Measurements from ENCODE around the gene MMP14. TPM values are rescaled to one million over a fixed set of nuclear protein-coding genes. Genes with fewer than 3 reads are reported as not detected.
"Not testable (repeated sequence)": the region's sequence is repeated elsewhere in the genome, so short reads cannot be mapped to it uniquely, and the experiment has no call there.

MMP14 gene
- 1 to 10 TPM; 1.8 to 2.1 TPM for total RNA-seq

- H3K27me3 Mint-ChIP-seq, result peaks cover 28% of the 10 kb centered on the region
- DNase-seq, result no peak
Measured at GRCh38 chr14:22836301-22837113, at the start of gene MMP14. TSS of gene MMP14 (plus strand) at chr14:22836585. CDS start at chr14:22836818, 233 bp downstream.

GRCh38 chr14:22786685-22787084 lies 49.7 kb upstream of the MMP14 start:
- CTCF ChIA-PET, result no interaction called here
- Mint-ChIP-seq H3K9me3 (no peaks in the 10 kb centered on the region), H3K27me3 (no peaks in the 10 kb centered on the region), H3K4me1 (peaks cover 4% of the 10 kb centered on the region), H3K36me3 (ENCODE audit: low read depth) (no peaks in the 10 kb centered on the region), H3K27ac (no peak overlapping the region), H3K4me3 (no peak overlapping the region)
- DNase-seq, result no peak
- POLR2A ChIA-PET, result no interaction called here

More at GRCh38 chr14:22836301-22837113, at the start of gene MMP14:
- H3K4me3 Mint-ChIP-seq, result peak within 1 kb of the TSS; percentile 47
- peaks cover 14% of the 10 kb centered on the region for H3K4me1 Mint-ChIP-seq
- CTCF ChIA-PET, result interaction anchor here (0.6 to 5.3 kb wide), 3 partner anchors 13 to 24 kb away, joined by 4 to 56 read pairs (median 5); no protein-coding TSS in a partner anchor
- H3K9me3 Mint-ChIP-seq, result no peaks in the 10 kb centered on the region
- POLR2A ChIA-PET, result no interaction called here
- peaks cover 40% of the 10 kb centered on the region for H3K36me3 Mint-ChIP-seq (ENCODE audit: low read depth)
- no peak within 1 kb of the TSS for H3K27ac Mint-ChIP-seq

DNA sequence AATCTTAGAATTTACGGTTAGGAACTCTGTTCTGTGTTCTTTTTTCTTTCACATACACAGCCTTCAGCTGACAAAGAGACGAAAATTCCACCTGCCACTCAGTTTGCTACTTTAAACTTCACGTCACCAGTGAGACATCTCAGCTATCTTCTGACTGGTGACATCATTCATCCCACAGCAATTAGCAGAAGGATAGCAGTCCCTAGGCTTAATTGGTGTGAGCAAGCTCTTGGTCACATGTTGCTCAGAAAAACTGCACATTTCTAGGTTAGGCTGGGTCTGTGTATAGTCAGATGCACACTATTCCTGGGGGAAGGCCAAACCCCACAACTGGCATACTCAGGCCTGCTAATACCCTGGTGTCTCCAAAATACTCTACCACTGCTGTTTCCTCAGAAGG lies 45.1 kb upstream of the MMP14 start:
- Mint-ChIP-seq H3K9me3 (no peaks in the 10 kb centered on the region), H3K4me1 (peaks cover 4% of the 10 kb centered on the region), H3K4me3 (no peak overlapping the region), H3K27me3 (peaks cover 2% of the 10 kb centered on the region), H3K27ac (no peak overlapping the region), H3K36me3 (ENCODE audit: low read depth) (no peaks in the 10 kb centered on the region)
- ChIA-PET CTCF (no interaction called here), POLR2A (no interaction called here)
- no peak for DNase-seq

DNA sequence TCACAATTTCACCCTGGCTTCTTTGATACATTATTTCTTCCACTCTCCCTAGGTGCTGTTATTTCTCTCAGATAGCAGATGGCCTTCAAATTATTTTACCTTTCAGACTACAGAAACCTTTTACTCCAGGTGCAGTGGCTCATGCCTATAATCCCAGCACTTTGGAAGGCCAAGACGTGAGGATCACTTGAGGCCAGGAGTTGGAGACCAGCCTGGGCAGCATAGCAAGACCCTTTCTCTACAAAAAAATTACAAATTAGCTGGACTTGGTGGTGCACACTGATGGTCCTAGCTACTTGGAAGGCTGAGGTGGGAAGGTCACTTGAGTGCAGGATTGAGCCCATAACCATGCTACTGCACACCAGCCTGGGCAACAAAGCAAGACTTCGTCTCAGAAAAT lies 44.2 kb upstream of the MMP14 start:
- CTCF ChIA-PET, result no interaction called here
- Mint-ChIP-seq H3K4me1 (peaks cover 4% of the 10 kb centered on the region), H3K27me3 (peaks cover 2% of the 10 kb centered on the region), H3K27ac (no peak overlapping the region), H3K36me3 (ENCODE audit: low read depth) (no peaks in the 10 kb centered on the region), H3K4me3 (no peak overlapping the region), H3K9me3 (no peaks in the 10 kb centered on the region)
- no peak for DNase-seq
- POLR2A ChIA-PET, result no interaction called here

- DNase-seq; POLR2A ChIA-PET; H3K4me1 Mint-ChIP-seq; H3K27me3 Mint-ChIP-seq; H3K9me3 Mint-ChIP-seq; H3K36me3 Mint-ChIP-seq (ENCODE audit: low read depth); H3K4me3 Mint-ChIP-seq; H3K27ac Mint-ChIP-seq: not testable (repeated sequence)
- CTCF ChIA-PET, result interaction anchor here (0.6 to 1.2 kb wide), 3 partner anchors 27 to 1663 kb away, joined by 3 read pairs; partner anchors contain the start of gene OXA1L
Measured at GRCh38 chr14:22793550-22793949, 42.8 kb upstream of the MMP14 start.

DNA sequence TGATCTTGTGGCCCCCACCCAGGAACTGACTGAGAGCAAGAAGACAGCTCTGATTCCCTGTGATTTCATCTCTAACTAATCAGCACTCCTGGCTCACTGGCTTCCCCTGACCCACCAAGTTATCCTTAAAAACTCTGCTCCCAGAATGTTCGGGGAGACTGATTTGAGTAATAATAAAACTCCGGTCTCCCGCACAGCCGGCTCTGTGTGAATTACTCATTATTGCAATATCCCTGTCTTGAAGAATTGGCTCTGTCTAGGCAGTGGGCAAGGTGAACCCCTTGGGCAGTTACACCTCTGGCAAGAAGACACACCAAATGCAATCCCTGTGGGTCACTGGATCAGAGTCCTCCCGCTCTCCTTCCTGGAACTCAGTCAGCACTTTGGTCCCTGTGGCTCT lies 42.4 kb upstream of the MMP14 start:
- Mint-ChIP-seq H3K27me3 (peaks cover 11% of the 10 kb centered on the region), H3K36me3 (ENCODE audit: low read depth) (no peaks in the 10 kb centered on the region), H3K4me1 (peaks cover 4% of the 10 kb centered on the region), H3K9me3 (no peaks in the 10 kb centered on the region), H3K27ac (no peak overlapping the region), H3K4me3 (no peak overlapping the region)
- no peak for DNase-seq
- ChIA-PET POLR2A (no interaction called here), CTCF (interaction anchor here (0.5 to 1.2 kb wide), 3 partner anchors 27 to 806 kb away, joined by 3 to 4 read pairs (median 3); partner anchors contain the start of gene OXA1L)

GRCh38 chr14:22794551-22794951 lies 41.8 kb upstream of the MMP14 start:
- DNase-seq, result no peak
- Mint-ChIP-seq H3K9me3 (no peaks in the 10 kb centered on the region), H3K27me3 (peaks cover 13% of the 10 kb centered on the region), H3K36me3 (ENCODE audit: low read depth) (no peaks in the 10 kb centered on the region), H3K27ac (no peak overlapping the region), H3K4me3 (no peak overlapping the region), H3K4me1 (peaks cover 4% of the 10 kb centered on the region)
- ChIA-PET CTCF (interaction anchor here (0.5 to 1.2 kb wide), 2 partner anchors 19 to 807 kb away, joined by 3 to 4 read pairs; no protein-coding TSS in a partner anchor), POLR2A (no interaction called here)

- Mint-ChIP-seq H3K4me1 (no peaks in the 10 kb centered on the region), H3K27ac (no peak overlapping the region), H3K27me3 (peaks cover 18% of the 10 kb centered on the region), H3K4me3 (no peak overlapping the region), H3K36me3 (ENCODE audit: low read depth) (no peaks in the 10 kb centered on the region), H3K9me3 (no peaks in the 10 kb centered on the region)
- DNase-seq, result no peak
- CTCF ChIA-PET, result interaction anchor here (1.2 to 2.6 kb wide), 2 partner anchors 11 to 226 kb away, joined by 3 to 10 read pairs; no protein-coding TSS in a partner anchor
- POLR2A ChIA-PET, result no interaction called here
Measured at GRCh38 chr14:22796087-22796707, 40.2 kb upstream of the MMP14 start.

DNA sequence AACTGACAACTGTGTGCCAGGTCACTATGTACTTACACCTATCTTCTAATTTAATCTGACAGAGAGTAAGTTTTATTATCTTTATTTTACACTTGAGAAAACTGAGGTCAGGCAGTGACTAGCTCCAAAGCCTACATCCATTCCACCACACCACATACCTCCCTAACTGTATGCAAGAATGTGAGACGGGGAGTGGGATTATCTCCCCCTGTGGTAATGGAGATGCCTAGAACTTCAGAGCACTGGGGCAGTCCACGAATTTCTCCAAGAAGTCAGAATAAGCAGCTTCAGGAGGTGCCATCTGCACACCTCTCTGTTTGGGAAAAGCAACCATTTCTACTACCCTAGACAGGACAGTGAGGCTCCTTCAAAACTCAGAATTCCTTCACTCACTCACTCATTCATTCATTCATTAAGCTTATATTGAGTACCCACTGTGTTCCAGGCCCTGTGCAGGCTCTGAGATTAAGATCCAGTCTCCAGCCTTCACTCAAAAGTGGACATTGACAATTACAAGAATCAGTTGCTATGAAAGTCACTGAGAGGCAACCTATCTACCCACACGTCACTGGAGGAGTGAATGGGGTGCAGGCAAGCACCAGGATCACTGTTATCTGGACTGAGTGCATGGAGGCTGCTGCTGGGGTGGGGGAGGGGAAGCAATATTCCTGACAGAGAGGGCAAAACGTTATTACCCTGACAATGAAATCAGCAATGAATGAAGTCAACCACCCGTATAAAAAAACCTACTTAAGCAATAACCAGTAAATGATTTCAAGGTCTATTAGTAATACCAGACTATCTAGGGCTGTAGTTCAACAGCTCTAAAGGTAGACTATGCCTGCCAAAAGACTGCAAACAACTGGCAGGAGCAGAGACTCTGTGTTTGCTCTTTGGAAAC lies 39.1 kb upstream of the MMP14 start:
- H3K4me1 Mint-ChIP-seq, result no peaks in the 10 kb centered on the region
- no peaks in the 10 kb centered on the region for H3K36me3 Mint-ChIP-seq (ENCODE audit: low read depth)
- no peak overlapping the region for H3K4me3 Mint-ChIP-seq
- peaks cover 19% of the 10 kb centered on the region for H3K27me3 Mint-ChIP-seq
- H3K9me3 Mint-ChIP-seq, result no peaks in the 10 kb centered on the region
- POLR2A ChIA-PET, result no interaction called here
- no peak for DNase-seq
- no peak overlapping the region for H3K27ac Mint-ChIP-seq
- CTCF ChIA-PET, result interaction anchor here (0.6 to 2.6 kb wide), 2 partner anchors 227 to 809 kb away, joined by 3 to 10 read pairs; no protein-coding TSS in a partner anchor

DNA sequence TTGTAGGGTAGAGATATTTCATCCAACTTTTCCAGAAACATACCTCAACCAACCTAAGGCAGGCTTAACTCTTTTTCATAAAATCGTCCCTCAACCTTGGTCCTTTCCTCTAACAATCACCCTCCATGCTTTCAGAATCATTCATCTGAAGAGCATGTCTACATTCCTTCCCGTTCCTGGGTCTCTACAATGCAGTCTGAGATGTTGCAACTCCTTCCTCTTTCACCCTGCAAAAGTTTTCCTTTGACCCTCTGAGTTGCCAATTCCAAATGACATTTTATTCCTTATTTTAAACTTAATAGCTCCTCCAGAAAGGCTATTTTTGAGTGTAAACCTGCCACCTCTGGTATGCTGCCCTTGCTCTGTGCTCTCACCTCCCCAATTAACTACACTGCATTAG lies 37.9 kb upstream of the MMP14 start:
- Mint-ChIP-seq H3K9me3 (no peaks in the 10 kb centered on the region), H3K4me1 (no peaks in the 10 kb centered on the region), H3K36me3 (ENCODE audit: low read depth) (no peaks in the 10 kb centered on the region), H3K27me3 (peaks cover 25% of the 10 kb centered on the region), H3K27ac (no peak overlapping the region), H3K4me3 (no peak overlapping the region)
- POLR2A ChIA-PET, result no interaction called here
- no peak for DNase-seq
- CTCF ChIA-PET, result no interaction called here

DNA sequence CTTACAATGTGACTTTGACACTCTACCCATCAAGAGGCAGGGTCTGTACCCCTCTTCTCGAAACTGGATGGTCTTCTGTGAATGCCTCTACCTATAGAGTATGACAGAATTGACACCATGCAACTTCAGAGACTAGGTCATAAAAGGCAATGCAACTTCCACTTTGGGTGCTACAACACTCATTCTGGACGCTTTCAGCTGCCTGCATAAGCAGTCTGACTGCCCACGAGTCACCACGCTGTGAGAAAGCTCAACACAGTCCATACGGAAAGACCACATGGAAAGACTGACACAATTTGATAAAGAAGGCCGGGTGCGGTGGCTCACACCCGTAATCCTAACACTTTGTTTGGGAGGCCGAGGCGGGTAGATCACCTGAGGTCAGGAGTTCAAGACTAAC lies 36.0 kb upstream of the MMP14 start:
- peaks cover 23% of the 10 kb centered on the region for H3K27me3 Mint-ChIP-seq
- H3K27ac Mint-ChIP-seq, result no peak overlapping the region
- CTCF ChIA-PET, result interaction anchor here (1.4 kb wide), 1 partner anchor 16 kb away, joined by 3 read pairs; no protein-coding TSS in a partner anchor
- DNase-seq, result no peak
- POLR2A ChIA-PET, result no interaction called here
- no peak overlapping the region for H3K4me3 Mint-ChIP-seq
- H3K36me3 Mint-ChIP-seq (ENCODE audit: low read depth), result no peaks in the 10 kb centered on the region
- H3K4me1 Mint-ChIP-seq, result no peaks in the 10 kb centered on the region
- H3K9me3 Mint-ChIP-seq, result no peaks in the 10 kb centered on the region

GRCh38 chr14:22801716-22802115 lies 34.7 kb upstream of the MMP14 start:
- Mint-ChIP-seq H3K27me3 (peaks cover 23% of the 10 kb centered on the region), H3K4me1 (no peaks in the 10 kb centered on the region), H3K27ac (no peak overlapping the region), H3K36me3 (ENCODE audit: low read depth) (no peaks in the 10 kb centered on the region), H3K9me3 (no peaks in the 10 kb centered on the region), H3K4me3 (no peak overlapping the region)
- no peak for DNase-seq
- POLR2A ChIA-PET, result no interaction called here
- CTCF ChIA-PET, result interaction anchor here (0.6 to 1.4 kb wide), 3 partner anchors 17 to 151 kb away, joined by 3 to 4 read pairs (median 3); no protein-coding TSS in a partner anchor
